Mucosa of rectum (tissue), 2 donors: ENCODE measurements around the gene PARVG.

Experiments used
- H3K27ac ChIP-seq, 2 donors: one replicate each; pipeline ENCODE4 v1.7.0; 2013; ENCODE audit warnings: inconsistent platforms in 2 of 2, low read depth in 2 of 2, low read length in 2 of 2
- H3K27me3 ChIP-seq, 2 donors: one replicate each; pipeline ENCODE4 v1.7.0; 2013; ENCODE audit warnings: low read length in 2 of 2; ENCODE audit not compliant: control insufficient read depth in 2 of 2, insufficient read depth in 2 of 2
- H3K36me3 ChIP-seq, 2 donors: one replicate each; pipeline ENCODE4 v1.7.0; 2013; ENCODE audit warnings: low read length in 2 of 2; ENCODE audit not compliant: control insufficient read depth in 2 of 2, insufficient read depth in 2 of 2
- H3K4me1 ChIP-seq, 2 donors: one replicate each; pipeline ENCODE4 v1.7.0; 2013; ENCODE audit warnings: low read length in 2 of 2, mild to moderate bottlenecking in 1 of 2; ENCODE audit not compliant: control insufficient read depth in 2 of 2, insufficient read depth in 2 of 2
- H3K4me3 ChIP-seq, 2 donors: one replicate each; pipeline ENCODE4 v1.7.0; 2013; ENCODE audit warnings: low read length in 2 of 2
- H3K9ac ChIP-seq, 2 donors: one replicate each; pipeline ENCODE4 v1.7.0; 2013; ENCODE audit warnings: low read length in 2 of 2, low read depth in 1 of 2, mild to moderate bottlenecking in 1 of 2
- H3K9me3 ChIP-seq, 2 donors: one replicate each; pipeline ENCODE4 v1.7.0; 2013; ENCODE audit warnings: low read length in 2 of 2; ENCODE audit not compliant: control insufficient read depth in 2 of 2
- donor health status: healthy.
- donor health status: Normal muscosa, but diverticular disease.

The PARVG gene

GRCh38 chr22:44179196-44179988 is 1.3 kb upstream of the PARVG start:
- no peak overlapping the region for H3K4me3 ChIP-seq
- no peaks in the 10 kb centered on the region for H3K27me3 ChIP-seq
- H3K27ac ChIP-seq: no peak overlapping the region
- H3K9me3 ChIP-seq: no peaks in the 10 kb centered on the region
- H3K4me1 ChIP-seq: no peaks in the 10 kb centered on the region
- H3K36me3 ChIP-seq: no peaks in the 10 kb centered on the region
- H3K9ac ChIP-seq: no peak overlapping the region

- no peak overlapping the region for H3K4me3 ChIP-seq
- H3K36me3 ChIP-seq: no peaks in the 10 kb centered on the region
- H3K9ac ChIP-seq: no peak overlapping the region
- no peaks in the 10 kb centered on the region for H3K4me1 ChIP-seq
- H3K9me3 ChIP-seq: no peaks in the 10 kb centered on the region
- no peaks in the 10 kb centered on the region for H3K27me3 ChIP-seq
- no peak overlapping the region for H3K27ac ChIP-seq
These were observed 578 bp upstream of the PARVG start for GRCh38 chr22:44179989-44180705.

GRCh38 chr22:44181033-44181911 is 547 bp downstream of the PARVG start:
- no peaks in the 10 kb centered on the region for H3K27me3 ChIP-seq
- peak overlapping the region; percentile 68 to 81 for H3K27ac ChIP-seq
- peak overlapping the region; percentile 36 to 41 for H3K9ac ChIP-seq

GRCh38 chr22:44181912-44182587 is 1.3 kb downstream of the PARVG start:
- Histone ChIP-seq H3K9ac (peak overlapping the region; percentile 36 to 41), H3K9me3 (no peaks in the 10 kb centered on the region), H3K4me1 (no peaks in the 10 kb centered on the region), H3K27me3 (no peaks in the 10 kb centered on the region), H3K4me3 (peak overlapping the region; percentile 34 to 68), H3K27ac (peak overlapping the region; percentile 68 to 81), H3K36me3 (no peaks in the 10 kb centered on the region)

More at GRCh38 chr22:44181033-44181911, 547 bp downstream of the PARVG start:
- H3K36me3 ChIP-seq: no peaks in the 10 kb centered on the region
- H3K4me1 ChIP-seq: no peaks in the 10 kb centered on the region
- peak overlapping the region; percentile 34 to 68 for H3K4me3 ChIP-seq
- no peaks in the 10 kb centered on the region for H3K9me3 ChIP-seq

GRCh38 chr22:44182588-44183286 is 2.0 kb downstream of the PARVG start:
- H3K9me3 ChIP-seq: no peaks in the 10 kb centered on the region
- no peaks in the 10 kb centered on the region for H3K4me1 ChIP-seq
- peak overlapping the region; percentile 36 to 41 for H3K9ac ChIP-seq
- H3K27ac ChIP-seq: peak overlapping the region; percentile 68 to 81
- H3K27me3 ChIP-seq: no peaks in the 10 kb centered on the region
- peak overlapping the region; percentile 34 to 68 for H3K4me3 ChIP-seq
- no peaks in the 10 kb centered on the region for H3K36me3 ChIP-seq

- Histone ChIP-seq H3K4me1 (no peaks in the 10 kb centered on the region), H3K27me3 (no peaks in the 10 kb centered on the region), H3K9me3 (no peaks in the 10 kb centered on the region), H3K27ac (peak overlapping the region in 1 of 2 donors; percentile 23), H3K4me3 (no peak overlapping the region), H3K9ac (no peak overlapping the region), H3K36me3 (no peaks in the 10 kb centered on the region)
These were observed 2.5 kb downstream of the PARVG start for GRCh38 chr22:44183287-44183588.

GRCh38 chr22:44184006-44184405 is 3.3 kb downstream of the PARVG start:
- Histone ChIP-seq H3K27me3 (no peaks in the 10 kb centered on the region), H3K9me3 (no peaks in the 10 kb centered on the region), H3K4me1 (no peaks in the 10 kb centered on the region), H3K27ac (no peak overlapping the region), H3K36me3 (no peaks in the 10 kb centered on the region), H3K4me3 (no peak overlapping the region), H3K9ac (no peak overlapping the region)

GRCh38 chr22:44185237-44186120 is 4.8 kb downstream of the PARVG start:
- no peak overlapping the region for H3K27ac ChIP-seq
- no peaks in the 10 kb centered on the region for H3K4me1 ChIP-seq
- H3K27me3 ChIP-seq: no peaks in the 10 kb centered on the region
- H3K36me3 ChIP-seq: no peaks in the 10 kb centered on the region
- no peak overlapping the region for H3K4me3 ChIP-seq
- H3K9ac ChIP-seq: no peak overlapping the region
- no peaks in the 10 kb centered on the region for H3K9me3 ChIP-seq

GRCh38 chr22:44186121-44186510 is 5.4 kb downstream of the PARVG start:
- Histone ChIP-seq H3K9me3 (no peaks in the 10 kb centered on the region), H3K27me3 (no peaks in the 10 kb centered on the region), H3K4me1 (no peaks in the 10 kb centered on the region), H3K9ac (no peak overlapping the region), H3K27ac (no peak overlapping the region), H3K36me3 (no peaks in the 10 kb centered on the region), H3K4me3 (no peak overlapping the region)
